Measurements from ENCODE around the gene HHIPL1.

The HHIPL1 gene

DNA sequence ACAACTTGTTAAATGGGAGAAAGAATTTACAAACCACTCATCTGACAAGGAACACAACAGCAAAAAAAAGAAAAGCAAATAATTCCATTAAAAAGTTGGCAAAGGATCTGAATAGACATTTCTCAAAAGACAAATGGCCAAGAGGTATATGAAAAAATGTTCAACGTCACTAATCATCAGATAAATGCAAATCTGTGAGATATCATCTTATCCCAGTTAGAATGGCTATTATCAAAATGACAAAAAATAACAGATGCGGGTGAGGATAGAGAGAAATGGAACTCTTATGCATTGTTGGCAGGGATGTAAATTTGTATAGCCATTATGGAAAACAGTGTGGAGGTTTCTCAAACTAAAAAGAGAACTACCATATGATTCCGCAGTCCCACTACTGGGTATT, 69.0 kb downstream of the HHIPL1 start:
- peaks cover 6% of the 10 kb centered on the region; the same call in 1 of the 2 replicates for H3K9me3 ChIP-seq (ENCODE audit: insufficient read depth, low read depth, low read length)
- H3K9ac ChIP-seq (ENCODE audit: low read depth, low read length): no peak overlapping the region
- no peaks in the 10 kb centered on the region for H3K4me1 ChIP-seq (ENCODE audit: insufficient read depth, low read length)
- H3K36me3 ChIP-seq (ENCODE audit: insufficient read depth, low read length): no peaks in the 10 kb centered on the region
- H3K4me3 ChIP-seq (ENCODE audit: low read length): no peak overlapping the region
- 96% methylated on average over 3 of the region's 3 CpGs for WGBS
- no peak overlapping the region for H3K27ac ChIP-seq (ENCODE audit: low read depth, low read length)
- H3K27me3 ChIP-seq (ENCODE audit: insufficient read depth, low read length): no peaks in the 10 kb centered on the region

DNA sequence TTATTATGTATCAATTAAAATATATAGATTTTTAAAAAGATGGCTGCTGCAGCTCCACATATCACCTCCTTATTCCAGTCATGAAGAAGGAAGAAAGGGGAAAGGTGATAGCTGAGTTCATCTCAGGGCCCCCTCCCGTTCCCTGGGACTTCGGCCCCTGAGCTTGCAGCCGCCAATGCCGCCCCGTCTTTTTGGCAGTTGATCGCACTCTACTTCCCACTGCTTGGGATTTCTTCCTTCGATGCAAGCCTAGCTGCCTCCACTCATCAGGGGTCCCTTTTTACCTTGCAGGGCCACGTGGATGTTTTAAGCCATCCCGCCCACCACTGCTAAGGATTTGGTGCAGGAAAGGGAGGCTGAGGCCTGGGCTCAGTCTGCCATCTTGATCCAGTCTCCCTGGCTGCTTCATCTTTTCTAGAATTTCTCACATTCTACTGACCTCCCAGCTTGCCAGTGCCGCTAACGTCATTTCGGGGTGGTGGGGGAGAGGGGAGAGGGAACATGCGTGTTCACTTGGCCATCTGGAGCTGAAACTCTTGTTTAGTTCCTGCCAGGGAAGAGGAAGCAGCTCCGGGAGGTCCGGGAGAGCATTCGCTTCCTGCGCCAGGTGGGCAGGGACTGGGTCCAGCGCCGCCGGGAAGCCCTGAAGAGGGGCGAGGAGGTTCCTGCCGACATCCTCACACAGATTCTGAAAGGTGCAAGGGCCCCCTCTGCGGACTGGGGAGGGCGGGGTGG, 70.5 kb downstream of the HHIPL1 start:
- H3K27me3 ChIP-seq (ENCODE audit: insufficient read depth, low read length): no peaks in the 10 kb centered on the region
- H3K4me3 ChIP-seq (ENCODE audit: low read length): no peak overlapping the region
- H3K4me1 ChIP-seq (ENCODE audit: insufficient read depth, low read length): no peaks in the 10 kb centered on the region
- peaks cover 4% of the 10 kb centered on the region; the same call in 1 of the 2 replicates for H3K9me3 ChIP-seq (ENCODE audit: insufficient read depth, low read depth, low read length)
- no peaks in the 10 kb centered on the region for H3K36me3 ChIP-seq (ENCODE audit: insufficient read depth, low read length)
- 90% methylated on average over 24 of the region's 24 CpGs for WGBS
- H3K9ac ChIP-seq (ENCODE audit: low read depth, low read length): no peak overlapping the region
- H3K27ac ChIP-seq (ENCODE audit: low read depth, low read length): no peak overlapping the region

DNA sequence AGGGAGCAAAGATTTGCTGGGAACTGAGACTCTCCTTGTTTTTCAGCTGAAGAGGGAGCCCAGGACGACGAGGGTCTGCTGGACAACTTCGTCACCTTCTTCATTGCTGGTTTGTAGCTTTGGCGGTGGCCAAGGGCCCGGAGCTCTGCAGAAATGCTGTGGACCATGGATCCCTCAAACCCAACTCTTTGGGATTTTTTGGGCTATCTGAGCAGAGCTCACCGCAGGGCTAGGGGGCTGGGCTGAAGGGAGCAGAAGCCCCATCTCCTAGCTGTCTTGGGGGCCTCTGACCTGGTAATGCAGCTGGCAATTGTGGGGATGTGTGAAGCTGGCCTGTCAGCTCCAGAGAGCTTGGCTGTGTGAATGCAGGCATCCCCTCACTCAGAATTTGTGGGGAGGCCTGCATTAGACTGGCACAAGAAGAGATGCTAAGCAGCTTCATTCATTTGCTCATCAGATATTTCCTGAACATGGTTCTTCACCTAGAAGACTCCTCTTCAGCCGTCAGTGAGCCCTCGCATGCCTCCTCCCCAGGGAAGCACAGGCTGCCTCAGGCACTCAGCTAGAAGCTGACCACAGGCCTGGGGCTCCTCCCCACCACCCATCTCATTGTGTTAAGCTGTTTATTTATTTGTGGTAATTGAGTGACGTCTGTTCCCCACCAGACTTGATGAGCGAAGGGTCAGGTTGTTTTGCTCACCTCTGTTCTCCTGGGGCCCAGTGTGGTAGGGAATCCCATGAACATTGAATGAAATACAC, 71.3 kb downstream of the HHIPL1 start:
- Histone ChIP-seq H3K9me3 (ENCODE audit: insufficient read depth, low read depth, low read length) (peaks cover 4% of the 10 kb centered on the region; the same call in 1 of the 2 replicates), H3K9ac (ENCODE audit: low read depth, low read length) (no peak overlapping the region), H3K4me1 (ENCODE audit: insufficient read depth, low read length) (no peaks in the 10 kb centered on the region), H3K4me3 (ENCODE audit: low read length) (no peak overlapping the region), H3K27me3 (ENCODE audit: insufficient read depth, low read length) (no peaks in the 10 kb centered on the region), H3K36me3 (ENCODE audit: insufficient read depth, low read length) (no peaks in the 10 kb centered on the region), H3K27ac (ENCODE audit: low read depth, low read length) (no peak overlapping the region)
- 84% methylated on average over 10 of the region's 10 CpGs for WGBS

DNA sequence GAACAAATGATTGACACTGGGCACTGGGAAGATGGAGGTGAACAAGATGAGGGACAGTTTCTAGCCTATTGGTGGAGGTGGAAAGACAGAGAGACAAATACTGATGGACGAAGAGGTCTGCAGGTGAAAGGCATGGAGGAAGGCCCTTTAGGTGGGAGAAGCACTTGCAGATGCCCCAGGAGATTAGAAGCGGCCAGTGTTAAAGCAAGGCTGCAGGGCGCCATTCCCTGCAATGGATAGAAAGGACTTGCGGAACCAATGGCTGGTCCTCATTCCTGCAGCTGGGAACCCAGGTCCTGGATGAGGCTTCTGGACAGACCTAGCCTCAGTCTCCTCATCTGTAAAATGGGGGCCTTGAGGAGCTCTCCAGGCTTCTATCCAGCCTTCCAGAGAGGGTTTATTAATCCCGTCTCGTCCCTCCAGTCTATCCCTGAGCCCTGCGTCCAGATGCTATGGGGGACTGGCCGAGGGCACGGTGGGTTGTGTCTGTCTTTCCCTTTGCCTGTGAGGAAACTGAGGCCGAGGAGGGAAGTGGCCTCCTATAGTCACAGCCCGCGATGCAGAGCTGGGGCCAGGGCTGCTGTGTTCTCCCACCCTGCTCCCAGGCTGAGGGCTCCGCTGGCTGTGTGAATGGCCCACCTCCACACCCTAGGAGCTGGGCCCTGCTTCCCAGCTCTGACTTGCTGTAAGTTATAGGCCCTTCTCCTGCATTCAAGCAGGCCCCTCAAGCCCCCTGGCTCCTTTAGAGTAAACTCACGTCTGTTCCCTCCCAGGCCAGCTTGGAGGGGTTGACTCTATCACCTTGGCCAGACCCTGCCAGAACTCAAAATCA, 72.1 kb downstream of the HHIPL1 start:
- H3K4me3 ChIP-seq (ENCODE audit: low read length): no peak overlapping the region
- H3K36me3 ChIP-seq (ENCODE audit: insufficient read depth, low read length): no peaks in the 10 kb centered on the region
- H3K9me3 ChIP-seq (ENCODE audit: insufficient read depth, low read depth, low read length): peaks cover 4% of the 10 kb centered on the region; the same call in 1 of the 2 replicates
- H3K27me3 ChIP-seq (ENCODE audit: insufficient read depth, low read length): no peaks in the 10 kb centered on the region
- H3K4me1 ChIP-seq (ENCODE audit: insufficient read depth, low read length): no peaks in the 10 kb centered on the region
- no peak overlapping the region for H3K27ac ChIP-seq (ENCODE audit: low read depth, low read length)
- no peak overlapping the region for H3K9ac ChIP-seq (ENCODE audit: low read depth, low read length)
- 93% methylated on average over 14 of the region's 14 CpGs for WGBS

DNA sequence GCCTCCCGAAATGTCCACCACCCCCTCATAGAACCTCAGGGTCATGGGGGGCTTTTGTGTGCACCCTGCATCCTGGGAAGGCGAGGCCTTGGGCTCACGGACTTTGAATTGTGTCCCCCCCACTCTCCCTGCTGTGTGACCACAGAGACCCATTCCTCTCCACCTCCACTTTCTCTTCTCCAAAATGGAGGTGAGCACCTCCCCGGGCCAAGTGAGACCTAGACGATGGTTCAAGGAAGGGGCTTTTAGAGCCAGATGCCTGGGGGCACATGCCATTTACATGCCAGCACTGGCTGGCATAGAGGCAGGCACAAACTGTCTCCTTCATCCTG, 72.7 kb downstream of the HHIPL1 start:
- H3K27ac ChIP-seq (ENCODE audit: low read depth, low read length): no peak overlapping the region
- no peak overlapping the region for H3K9ac ChIP-seq (ENCODE audit: low read depth, low read length)
- 91% methylated on average over 5 of the region's 5 CpGs for WGBS
- H3K9me3 ChIP-seq (ENCODE audit: insufficient read depth, low read depth, low read length): no peaks in the 10 kb centered on the region
- no peaks in the 10 kb centered on the region for H3K36me3 ChIP-seq (ENCODE audit: insufficient read depth, low read length)
- H3K4me3 ChIP-seq (ENCODE audit: low read length): no peak overlapping the region
- no peaks in the 10 kb centered on the region for H3K27me3 ChIP-seq (ENCODE audit: insufficient read depth, low read length)
- H3K4me1 ChIP-seq (ENCODE audit: insufficient read depth, low read length): no peaks in the 10 kb centered on the region

DNA sequence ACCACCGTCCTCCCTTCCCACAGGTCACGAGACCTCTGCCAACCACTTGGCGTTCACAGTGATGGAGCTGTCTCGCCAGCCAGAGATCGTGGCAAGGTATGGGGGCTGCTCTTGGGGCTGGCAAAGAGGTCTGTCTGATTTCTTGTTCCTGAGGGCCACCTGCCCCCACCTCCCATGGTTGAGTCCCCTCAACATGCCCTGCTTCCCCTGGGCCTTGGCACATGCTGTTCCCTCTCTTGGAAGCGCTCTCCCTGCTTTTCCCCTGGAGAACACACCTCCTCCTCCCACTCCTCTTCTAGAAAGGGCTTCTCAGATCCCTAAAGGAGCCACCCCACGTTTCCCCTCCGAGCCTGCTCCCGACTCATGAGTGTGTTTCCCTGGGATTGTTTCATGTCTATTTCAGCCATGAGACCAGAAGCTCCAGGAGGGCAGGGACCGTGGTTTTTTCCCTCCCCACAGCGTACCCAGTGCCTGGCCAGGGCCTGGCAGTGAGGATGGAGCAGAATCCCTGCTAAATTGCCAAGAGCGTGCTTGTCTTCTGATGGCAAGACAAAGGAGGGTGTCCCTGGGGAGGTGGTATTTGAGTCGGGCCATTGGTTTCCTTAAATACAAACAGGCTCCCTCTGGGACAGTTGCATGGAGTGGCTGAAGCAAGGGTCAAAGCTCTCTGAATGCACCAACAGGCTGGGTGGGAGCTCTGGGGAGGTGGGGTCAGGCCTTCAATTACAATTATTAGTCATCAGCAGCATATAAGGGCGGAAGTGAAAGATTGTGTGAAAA, 73.3 kb downstream of the HHIPL1 start:
- Histone ChIP-seq H3K27me3 (ENCODE audit: insufficient read depth, low read length) (no peaks in the 10 kb centered on the region), H3K4me3 (ENCODE audit: low read length) (no peak overlapping the region), H3K27ac (ENCODE audit: low read depth, low read length) (no peak overlapping the region), H3K4me1 (ENCODE audit: insufficient read depth, low read length) (no peaks in the 10 kb centered on the region), H3K9ac (ENCODE audit: low read depth, low read length) (no peak overlapping the region), H3K9me3 (ENCODE audit: insufficient read depth, low read depth, low read length) (no peaks in the 10 kb centered on the region), H3K36me3 (ENCODE audit: insufficient read depth, low read length) (no peaks in the 10 kb centered on the region)
- 88% methylated on average over 13 of the region's 14 CpGs for WGBS

DNA sequence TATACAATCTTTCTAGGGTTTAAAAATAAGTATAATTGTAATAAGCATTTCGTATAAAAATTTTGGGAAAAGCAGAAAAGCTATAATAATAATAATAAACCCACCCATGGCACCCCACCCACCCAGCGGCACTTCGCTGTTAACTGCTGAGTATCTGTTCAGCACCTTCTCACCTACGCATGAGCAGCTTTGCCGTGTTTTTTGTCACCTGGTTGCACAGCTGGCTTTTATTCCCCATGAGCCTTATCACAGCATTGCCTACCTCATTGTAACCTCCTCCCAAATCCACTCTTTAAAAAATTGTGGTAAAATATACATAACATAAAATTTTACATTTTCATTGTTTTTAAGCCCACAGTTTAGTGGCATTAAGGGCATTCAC, 73.9 kb downstream of the HHIPL1 start:
- H3K27me3 ChIP-seq (ENCODE audit: insufficient read depth, low read length): no peaks in the 10 kb centered on the region
- no peaks in the 10 kb centered on the region for H3K4me1 ChIP-seq (ENCODE audit: insufficient read depth, low read length)
- no peak overlapping the region for H3K9ac ChIP-seq (ENCODE audit: low read depth, low read length)
- H3K27ac ChIP-seq (ENCODE audit: low read depth, low read length): no peak overlapping the region
- H3K36me3 ChIP-seq (ENCODE audit: insufficient read depth, low read length): no peaks in the 10 kb centered on the region
- no peaks in the 10 kb centered on the region for H3K9me3 ChIP-seq (ENCODE audit: insufficient read depth, low read depth, low read length)
- 94% methylated on average over 4 of the region's 5 CpGs for WGBS
- no peak overlapping the region for H3K4me3 ChIP-seq (ENCODE audit: low read length)

DNA sequence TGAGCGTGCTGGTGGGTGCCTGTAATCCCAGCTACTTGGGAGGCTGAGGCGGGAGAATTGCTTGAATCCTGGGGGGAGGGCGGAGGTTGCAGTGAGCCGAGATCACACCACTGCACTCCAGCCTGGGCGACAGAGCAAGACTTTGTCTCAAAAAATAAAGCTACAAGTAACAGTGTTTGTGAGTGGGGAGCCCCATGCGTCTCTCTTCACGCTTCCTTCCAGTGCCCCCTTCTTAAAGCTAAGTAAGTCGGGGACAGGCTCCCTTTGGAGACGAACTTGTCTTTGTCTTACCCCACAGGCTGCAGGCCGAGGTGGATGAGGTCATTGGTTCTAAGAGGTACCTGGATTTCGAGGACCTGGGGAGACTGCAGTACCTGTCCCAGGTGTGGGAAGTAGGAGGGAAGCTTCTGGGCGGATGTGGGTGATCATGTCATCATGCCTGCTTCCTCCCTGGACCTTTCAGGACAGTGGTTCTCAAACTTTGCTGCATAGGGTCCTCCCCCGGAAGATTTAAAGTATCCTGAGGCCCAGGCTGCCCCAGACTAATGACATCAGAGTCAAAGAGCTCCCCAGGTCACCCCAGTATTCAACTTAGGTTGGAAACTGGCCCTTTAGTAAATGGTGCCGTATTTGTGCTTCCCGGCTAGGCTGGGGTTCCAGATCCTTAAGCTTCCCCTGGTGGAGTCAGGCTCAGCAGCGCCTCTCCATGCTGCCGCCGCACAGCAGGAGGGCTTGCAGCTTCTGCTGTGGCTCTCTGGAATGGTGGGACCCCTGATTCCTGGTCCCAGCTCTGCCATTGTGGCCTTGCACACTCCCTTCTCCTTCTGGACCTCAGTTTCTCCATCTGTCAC, 76.2 kb downstream of the HHIPL1 start:
- 88% methylated on average over 18 of the region's 18 CpGs for WGBS
- Histone ChIP-seq H3K36me3 (ENCODE audit: insufficient read depth, low read length) (no peaks in the 10 kb centered on the region), H3K4me1 (ENCODE audit: insufficient read depth, low read length) (no peaks in the 10 kb centered on the region), H3K9ac (ENCODE audit: low read depth, low read length) (no peak overlapping the region), H3K9me3 (ENCODE audit: insufficient read depth, low read depth, low read length) (no peaks in the 10 kb centered on the region), H3K27me3 (ENCODE audit: insufficient read depth, low read length) (no peaks in the 10 kb centered on the region), H3K4me3 (ENCODE audit: low read length) (no peak overlapping the region), H3K27ac (ENCODE audit: low read depth, low read length) (no peak overlapping the region)

DNA sequence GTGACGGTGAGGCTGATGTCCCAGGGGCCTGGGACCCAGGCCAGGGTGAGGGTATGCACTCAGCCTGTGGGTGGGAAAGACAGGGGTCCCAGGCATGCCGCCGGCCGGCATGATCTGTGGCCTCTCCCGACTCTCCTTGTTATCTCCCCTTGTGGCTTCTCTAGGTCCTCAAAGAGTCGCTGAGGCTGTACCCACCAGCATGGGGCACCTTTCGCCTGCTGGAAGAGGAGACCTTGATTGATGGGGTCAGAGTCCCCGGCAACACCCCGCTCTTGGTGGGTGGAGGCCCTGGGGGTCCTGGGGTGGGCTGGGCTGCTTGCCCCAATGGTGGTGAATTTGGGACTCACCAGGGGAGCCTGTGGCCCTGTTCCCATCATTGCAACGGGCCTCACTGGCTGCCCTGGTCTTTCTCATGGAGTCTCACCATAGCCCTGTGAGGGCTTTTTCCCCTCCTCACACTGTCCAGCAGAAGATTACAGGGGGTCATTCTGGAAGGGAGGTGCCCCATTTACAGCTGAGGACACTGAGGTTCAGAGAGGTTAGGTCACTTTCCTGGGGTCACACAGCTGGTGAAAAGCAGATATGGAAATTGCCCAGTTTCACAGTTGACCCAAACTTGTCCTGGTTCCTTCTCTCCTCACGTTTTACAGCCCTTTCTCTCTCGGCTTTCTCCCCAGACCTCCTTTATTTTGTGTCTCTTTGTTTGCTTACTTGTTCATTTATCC, 77.0 kb downstream of the HHIPL1 start:
- H3K27me3 ChIP-seq (ENCODE audit: insufficient read depth, low read length): no peaks in the 10 kb centered on the region
- no peaks in the 10 kb centered on the region for H3K9me3 ChIP-seq (ENCODE audit: insufficient read depth, low read depth, low read length)
- 92% methylated on average over 12 of the region's 12 CpGs for WGBS
- H3K4me1 ChIP-seq (ENCODE audit: insufficient read depth, low read length): no peaks in the 10 kb centered on the region
- no peaks in the 10 kb centered on the region for H3K36me3 ChIP-seq (ENCODE audit: insufficient read depth, low read length)
- H3K9ac ChIP-seq (ENCODE audit: low read depth, low read length): no peak overlapping the region
- no peak overlapping the region for H3K27ac ChIP-seq (ENCODE audit: low read depth, low read length)
- H3K4me3 ChIP-seq (ENCODE audit: low read length): no peak overlapping the region

DNA sequence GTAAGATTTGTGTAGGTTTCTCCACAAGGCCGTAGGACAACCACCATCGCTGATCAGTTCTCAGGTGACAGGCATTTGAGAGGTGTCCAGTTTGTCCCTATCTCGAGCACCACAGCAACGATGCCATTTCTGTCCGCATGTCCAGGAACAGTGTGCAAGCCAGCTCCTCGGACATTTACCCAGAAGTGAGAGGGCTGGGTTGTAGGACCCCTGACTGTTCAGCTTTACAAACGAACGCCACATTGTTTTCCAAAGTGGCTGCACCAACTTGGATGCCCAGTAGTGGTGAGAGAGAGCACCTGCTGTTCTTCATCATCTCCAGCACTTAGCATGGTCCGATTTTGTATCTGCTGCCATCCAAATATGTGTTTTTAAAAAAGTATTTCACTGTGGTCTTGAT, 77.8 kb downstream of the HHIPL1 start:
- Histone ChIP-seq H3K36me3 (ENCODE audit: insufficient read depth, low read length) (no peaks in the 10 kb centered on the region), H3K9ac (ENCODE audit: low read depth, low read length) (no peak overlapping the region), H3K9me3 (ENCODE audit: insufficient read depth, low read depth, low read length) (no peaks in the 10 kb centered on the region), H3K27ac (ENCODE audit: low read depth, low read length) (no peak overlapping the region), H3K4me1 (ENCODE audit: insufficient read depth, low read length) (no peaks in the 10 kb centered on the region), H3K4me3 (ENCODE audit: low read length) (no peak overlapping the region), H3K27me3 (ENCODE audit: insufficient read depth, low read length) (no peaks in the 10 kb centered on the region)
- WGBS: 94% methylated on average over 9 of the region's 9 CpGs

All from HUES64 (cell line).